Endothelial cell of umbilical vein (primary cell): ENCODE data around the gene POMP.

Experiments
- EZH2 ChIP-seq: IDR thresholded peaks from 2 replicates; pipeline ENCODE4 v1.6.1; 2012; ENCODE audit warnings: borderline replicate concordance, low read depth, mild to moderate bottlenecking, moderate library complexity, low read length, inconsistent platforms; ENCODE audit not compliant: severe bottlenecking
- FOS ChIP-seq: IDR thresholded peaks from 2 replicates; pipeline ENCODE4 v1.6.1; 2011; ENCODE audit warnings: mild to moderate bottlenecking, low read length, moderate library complexity, borderline replicate concordance; ENCODE audit not compliant: insufficient read depth
- GATA2 ChIP-seq: IDR thresholded peaks from 2 replicates; pipeline ENCODE4 v1.7.0; 2011; ENCODE audit warnings: low read depth, mild to moderate bottlenecking, moderate library complexity, mixed read lengths, low read length; ENCODE audit not compliant: insufficient read length, insufficient read depth
- MYC ChIP-seq: IDR thresholded peaks from one replicate; pipeline ENCODE4 v1.6.1; 2011; ENCODE audit warnings: mild to moderate bottlenecking, low read depth, low read length
- POLR2A ChIP-seq: IDR thresholded peaks from 2 replicates; pipeline ENCODE4 v1.6.1; 2012; ENCODE audit warnings: low read depth, mild to moderate bottlenecking, control low read depth, low read length
- TF ChIP-seq, protein P1 (sequence below), 2 donors: IDR thresholded peaks; 1 replicate in 1 of 2; 2 replicates in 1 of 2; pipeline ENCODE4 v1.5.1; 2011; ENCODE audit warnings: low read length in 2 of 2, mild to moderate bottlenecking in 2 of 2, moderate library complexity in 2 of 2, control low read depth in 1 of 2, inconsistent platforms in 1 of 2, low read depth in 1 of 2; ENCODE audit not compliant: insufficient read depth in 1 of 2; ENCODE audit errors: extremely low read depth in 1 of 2

DNA sequence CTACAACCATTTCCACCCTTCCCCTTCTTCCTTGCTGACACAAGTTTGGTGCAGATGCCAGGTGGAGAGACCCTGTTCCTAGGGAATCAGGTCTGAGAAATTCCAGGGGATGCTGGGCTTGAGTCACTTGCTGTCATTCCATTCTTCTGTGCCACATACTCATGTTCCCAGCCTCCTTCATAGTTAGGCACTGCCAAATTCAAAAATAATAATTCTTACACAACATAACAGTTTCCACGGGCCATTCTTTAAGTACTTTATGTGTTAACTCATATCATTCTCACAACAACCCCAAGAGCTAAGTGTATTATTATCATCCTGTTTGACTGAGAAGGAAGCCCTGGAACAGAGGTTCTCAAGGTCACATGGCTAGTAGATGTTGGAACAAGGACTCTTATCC lies 27.1 kb upstream of the POMP start:
- TF ChIP-seq, protein P1, sequence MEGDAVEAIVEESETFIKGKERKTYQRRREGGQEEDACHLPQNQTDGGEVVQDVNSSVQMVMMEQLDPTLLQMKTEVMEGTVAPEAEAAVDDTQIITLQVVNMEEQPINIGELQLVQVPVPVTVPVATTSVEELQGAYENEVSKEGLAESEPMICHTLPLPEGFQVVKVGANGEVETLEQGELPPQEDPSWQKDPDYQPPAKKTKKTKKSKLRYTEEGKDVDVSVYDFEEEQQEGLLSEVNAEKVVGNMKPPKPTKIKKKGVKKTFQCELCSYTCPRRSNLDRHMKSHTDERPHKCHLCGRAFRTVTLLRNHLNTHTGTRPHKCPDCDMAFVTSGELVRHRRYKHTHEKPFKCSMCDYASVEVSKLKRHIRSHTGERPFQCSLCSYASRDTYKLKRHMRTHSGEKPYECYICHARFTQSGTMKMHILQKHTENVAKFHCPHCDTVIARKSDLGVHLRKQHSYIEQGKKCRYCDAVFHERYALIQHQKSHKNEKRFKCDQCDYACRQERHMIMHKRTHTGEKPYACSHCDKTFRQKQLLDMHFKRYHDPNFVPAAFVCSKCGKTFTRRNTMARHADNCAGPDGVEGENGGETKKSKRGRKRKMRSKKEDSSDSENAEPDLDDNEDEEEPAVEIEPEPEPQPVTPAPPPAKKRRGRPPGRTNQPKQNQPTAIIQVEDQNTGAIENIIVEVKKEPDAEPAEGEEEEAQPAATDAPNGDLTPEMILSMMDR (IDR thresholded peaks at IDR 0.05; ENCODE audit: extremely low read depth in 1 of 2, insufficient read depth in 1 of 2, low read depth in 1 of 2, low read length in 2 of 2), result no peak
- no peak for TF ChIP-seq EZH2
- TF ChIP-seq FOS, result no peak
- no peak for TF ChIP-seq GATA2
- TF ChIP-seq POLR2A, result no peak
- TF ChIP-seq MYC, result no peak
